GM12878 (cell line): Measurements from ENCODE around the gene MUSK. TPM values are rescaled to one million over a fixed set of nuclear protein-coding genes. Genes with fewer than 3 reads are reported as not detected.

Experiments
- ATAC-seq: fragments of 200-7000 bp; cut with Tn5 transposase; 3 replicates; pipeline ENCODE4 v1.9.1; 2020; ENCODE audit warnings: mild to moderate bottlenecking, moderate library complexity
- BruUV-seq: library from RNA; stranded (reverse); fragments of 400-500 nt; replicated peaks from 2 replicates; lab custom pipeline; 2021; lab: Mats Ljungman, UMichigan
- CTCF ChIA-PET: fragments of 300-600 bp; sonication (Branson Sonifier 250); formaldehyde crosslinking; extraction: SDS; loops from one replicate; lab custom pipeline; 2021; ENCODE audit warnings: inconsistent platforms; lab: Yijun Ruan, JAX
- POLR2A ChIA-PET: fragments of 350-600 bp; formaldehyde crosslinking; extraction: SDS; loops from one replicate; lab custom pipeline; 2021; ENCODE audit warnings: inconsistent platforms; lab: Charles Lee
- RAD21 ChIA-PET: fragments of 300-600 bp; sonication (Branson Sonifier 250); formaldehyde crosslinking; loops from one replicate; lab custom pipeline; 2023; ENCODE audit warnings: antibody characterized with exemption; ENCODE audit not compliant: unreplicated experiment; lab: Charles Lee
- SMC1A ChIA-PET: fragments of 300-600 bp; sonication (Branson Sonifier 250); formaldehyde crosslinking; loops from one replicate; lab custom pipeline; 2023; ENCODE audit not compliant: unreplicated experiment, uncharacterized antibody; lab: Charles Lee
- DNase-seq: peaks from one replicate; pipeline ENCODE4 v3.0.0-alpha.2; 2011; ENCODE audit warnings: low read depth, low spot score
- FAIRE-seq: peaks from 3 replicates; lab custom pipeline; 2011; peaks lifted over from hg19 to GRCh38; lab: Jason Lieb, UNC
- H2AFZ ChIP-seq: 2 replicates; pipeline ENCODE4 v1.6.0; 2011; ENCODE audit warnings: low read depth, low read length, control low read depth; ENCODE audit not compliant: control insufficient read depth
- H3K27ac ChIP-seq: 2 replicates; pipeline ENCODE4 v1.5.1; 2011; ENCODE audit warnings: control low read depth; ENCODE audit not compliant: control insufficient read depth, insufficient read depth
- H3K27me3 ChIP-seq, 2 experiments: replicated peaks in 1 of 2; 2 replicates each; pipeline versions ENCODE4 v1.6.0 to v1.6.1; 2011; ENCODE audit warnings: low read length in 1 of 2; ENCODE audit not compliant: control insufficient read depth in 2 of 2, insufficient read depth in 2 of 2
- H3K36me3 ChIP-seq, 2 experiments: 2 replicates each; pipeline ENCODE4 v1.5.1; 2011; ENCODE audit warnings: low read length in 1 of 2; ENCODE audit not compliant: control insufficient read depth in 2 of 2, insufficient read depth in 2 of 2
- H3K4me1 ChIP-seq: 2 replicates; pipeline ENCODE4 v1.6.1; 2011; ENCODE audit warnings: mild to moderate bottlenecking, low read length, moderate library complexity, mixed read lengths; ENCODE audit not compliant: control insufficient read depth, insufficient read depth
- H3K4me2 ChIP-seq: 2 replicates; pipeline ENCODE4 v1.6.0; 2011; ENCODE audit warnings: control low read depth; ENCODE audit not compliant: control insufficient read depth, insufficient read depth
- H3K4me3 ChIP-seq: fragments of 200-600 bp; sonication (generic); 2 replicates; pipeline ENCODE4 v1.5.1; 2016
- H3K79me2 ChIP-seq: 2 replicates; pipeline ENCODE4 v1.6.0; 2011; ENCODE audit warnings: low read length; ENCODE audit not compliant: control insufficient read depth, insufficient read depth
- H3K9ac ChIP-seq: 2 replicates; pipeline ENCODE4 v1.8.0; 2011; ENCODE audit warnings: low read length, control low read depth, mixed read lengths; ENCODE audit not compliant: control insufficient read depth, insufficient read depth
- H3K9me3 ChIP-seq: replicated peaks from 3 replicates; pipeline ENCODE4 v1.5.1; 2011; ENCODE audit warnings: mild to moderate bottlenecking, low read length; ENCODE audit not compliant: control insufficient read depth, insufficient read depth
- H4K20me1 ChIP-seq: 2 replicates; pipeline ENCODE4 v1.6.0; 2011; ENCODE audit not compliant: control insufficient read depth, insufficient read depth
- ASH2L ChIP-seq: fragments of 300-600, 200-600 bp; sonication (generic); IDR thresholded peaks from 2 replicates; pipeline ENCODE4 v1.6.1; 2017; ENCODE audit warnings: low read depth, mild to moderate bottlenecking, borderline replicate concordance
- IKZF1 ChIP-seq: fragments of 450-650 bp; conservative IDR thresholded peaks from 2 replicates; pipeline ENCODE4 v1.6.1; 2017; ENCODE audit warnings: antibody characterized with exemption, mild to moderate bottlenecking
- IKZF2 ChIP-seq, 2 experiments: fragments of 450-650 bp; IDR thresholded peaks; 2 replicates each; pipeline ENCODE4 v1.6.1; 2017; ENCODE audit warnings: mild to moderate bottlenecking in 2 of 2, moderate library complexity in 2 of 2
- MYC ChIP-seq: IDR thresholded peaks from 2 replicates; pipeline ENCODE4 v1.6.1; 2011; ENCODE audit warnings: mild to moderate bottlenecking, low read length, moderate library complexity, inconsistent platforms; ENCODE audit not compliant: insufficient read depth, insufficient replicate concordance, insufficient read length, severe bottlenecking
- NRF1 ChIP-seq: conservative IDR thresholded peaks from 2 replicates; pipeline ENCODE4 v1.6.1; 2011; ENCODE audit warnings: mild to moderate bottlenecking, low read depth, low read length, improper control_type of control experiment
- RUNX3 ChIP-seq: IDR thresholded peaks from 2 replicates; pipeline ENCODE4 v1.6.1; 2012; ENCODE audit warnings: low read length, inconsistent platforms
- SIN3A ChIP-seq: IDR thresholded peaks from 2 replicates; pipeline ENCODE4 v1.6.1; 2012; ENCODE audit warnings: low read depth, low read length, improper control_type of control experiment
- SPI1 ChIP-seq: IDR thresholded peaks from 2 replicates; pipeline ENCODE4 v1.6.1; 2011; ENCODE audit warnings: low read depth, mild to moderate bottlenecking, low read length, moderate library complexity, borderline replicate concordance; ENCODE audit not compliant: insufficient read depth
- SREBF1 ChIP-seq: IDR thresholded peaks from 2 replicates; pipeline ENCODE4 v1.6.1; 2012; ENCODE audit warnings: mild to moderate bottlenecking, low read length
- SRF ChIP-seq, 2 experiments: IDR thresholded peaks; 2 replicates each; pipeline ENCODE4 v1.6.1; 2011; ENCODE audit warnings: low read depth in 2 of 2, low read length in 2 of 2, mild to moderate bottlenecking in 1 of 2, moderate library complexity in 1 of 2
- TCF12 ChIP-seq: IDR thresholded peaks from 2 replicates; pipeline ENCODE4 v1.6.1; 2011; ENCODE audit warnings: low read depth, mild to moderate bottlenecking, low read length
- YBX1 ChIP-seq: fragments of 450-650 bp; IDR thresholded peaks from 2 replicates; pipeline ENCODE4 v1.6.1; 2016; ENCODE audit warnings: antibody characterized with exemption
- ZNF687 ChIP-seq: fragments of 450-650 bp; IDR thresholded peaks from 2 replicates; pipeline ENCODE4 v1.6.1; 2017; ENCODE audit warnings: mild to moderate bottlenecking, moderate library complexity
- WGBS: methylation state at CpG from one replicate; pipeline ENCODE4 v1.1.6; 2016; ENCODE audit warnings: low lambda C conversion rate; ENCODE audit not compliant: insufficient replicate concordance, insufficient coverage; ENCODE audit errors: missing lambda C conversion rate; 5-methylcytosine and 5-hydroxymethylcytosine counted together
- in situ Hi-C: fragments of 300-500 bp; cut with MboI; formaldehyde crosslinking; loops from 9 replicates; pipeline ENCODE4 v1.14.3; 2018; ENCODE audit warnings: mixed read lengths
- intact Hi-C: fragments of 100-400 bp; cut with micrococcal nuclease; formaldehyde crosslinking; loops from one replicate; pipeline ENCODE4 v1.14.2; 2022; ENCODE audit not compliant: unreplicated experiment
- polyA plus RNA-seq, 11 experiments: library from polyadenylated mRNA; depleted of rRNA in 4 of 11; unstranded in 6 of 11; stranded (reverse) in 5 of 11; fragments of >200 nt; fragmentation: Nextera tagmentation in 4 of 11; fragmentation: Illumina TruSeq in 1 of 11; extraction: Ambion mirVana in 4 of 11; extraction: Trizol in 1 of 11; gene quantifications; 1 replicate in 1 of 11; 2 replicates in 10 of 11; pipeline versions ENCODE4 v1.2.1 to v1.2.3, GENCODE V29; 2011 to 2016; ENCODE audit warnings: inconsistent platforms in 2 of 11, missing spikeins in 2 of 11, low read depth in 1 of 11
- total RNA-seq, 4 experiments: library from RNA; depleted of rRNA in 3 of 4; stranded (reverse); fragments of >200 nt in 3 of 4; fragmentation: Illumina TruSeq in 1 of 4; extraction: Trizol in 1 of 4; gene quantifications; 2 replicates each; pipeline versions ENCODE4 v1.2.1 to v1.2.3, GENCODE V29; 2013 to 2021

The MUSK gene
- total and polyA plus RNA-seq, 10 of the 15 experiments (the other 5 are each of a cell fraction or from before 2014, with no cell fraction given), result 0.04 to 0.19 (median 0.10) TPM; not detected in 5

GRCh38 chr9:110815361-110815760 lies 146.8 kb downstream of the MUSK start:
- H3K79me2 ChIP-seq, result no peaks in the 10 kb centered on the region
- TF ChIP-seq IKZF2 (IDR thresholded peaks at IDR 0.05), result peak; percentile 37 to 60; a peak in 2 of 4 replicates
- TF ChIP-seq YBX1, result no peak
- peak; percentile 30; the same call in 1 of the 2 replicates for TF ChIP-seq RUNX3
- no peak for TF ChIP-seq SIN3A
- no peak for TF ChIP-seq NRF1
- peak; percentile 54; the same call in 1 of the 2 replicates for TF ChIP-seq IKZF1
- 0 out of 2 replicates have a peak, but pooled peaks have one; percentile 15 for TF ChIP-seq ZNF687
- no peak for TF ChIP-seq MYC
- no peak for TF ChIP-seq SRF (IDR thresholded peaks at IDR 0.05; ENCODE audit: low read depth in 2 of 2, low read length in 2 of 2)
- TF ChIP-seq SPI1, result peak; percentile 85
- TF ChIP-seq SREBF1, result no peak
- TF ChIP-seq ASH2L, result no peak
- TF ChIP-seq TCF12, result no peak
- TF ChIP-seq, all 136 proteins: peak for 5
- intact Hi-C loops, result no loop called here
- in situ Hi-C loops, result no loop called here
- no peak overlapping the region for H3K4me2 ChIP-seq
- CTCF ChIA-PET, result no interaction called here
- no peak; the same call in 2 of the 3 replicates for ATAC-seq
- BruUV-seq, result no TSS peak
- DNase-seq, result no peak
- FAIRE-seq, result no peak
- H2AFZ ChIP-seq, result no peak overlapping the region; the same call in 1 of the 2 replicates
- no peak overlapping the region for H3K9ac ChIP-seq
- no peak overlapping the region for H3K4me3 ChIP-seq
- no peaks in the 10 kb centered on the region for H4K20me1 ChIP-seq
- RAD21 ChIA-PET, result no interaction called here
- SMC1A ChIA-PET, result interaction anchor here (1.0 to 2.1 kb wide), 4 partner anchors 9 to 221 kb away, joined by 3 to 5 read pairs (median 4); no protein-coding TSS in a partner anchor
- H3K9me3 ChIP-seq, result peaks cover 2% of the 10 kb centered on the region; the same call in 1 of the 3 replicates
- no peaks in the 10 kb centered on the region for H3K27me3 ChIP-seq
- WGBS, result 0% methylated on average over 1 of the region's 1 CpG
- H3K27ac ChIP-seq, result no peak overlapping the region
- no peaks in the 10 kb centered on the region for H3K4me1 ChIP-seq
- POLR2A ChIA-PET, result no interaction called here
- no peaks in the 10 kb centered on the region for H3K36me3 ChIP-seq
